ENCODE measurements around the gene ARHGEF19. TPM values are rescaled to one million over a fixed set of nuclear protein-coding genes. Genes with fewer than 3 reads are reported as not detected.

ARHGEF19 gene
- total and polyA plus RNA-seq, 2 of the 13 experiments (the other 11 are each of a cell fraction or from before 2014, with no cell fraction given): 1.7 to 1.8 TPM

DNA sequence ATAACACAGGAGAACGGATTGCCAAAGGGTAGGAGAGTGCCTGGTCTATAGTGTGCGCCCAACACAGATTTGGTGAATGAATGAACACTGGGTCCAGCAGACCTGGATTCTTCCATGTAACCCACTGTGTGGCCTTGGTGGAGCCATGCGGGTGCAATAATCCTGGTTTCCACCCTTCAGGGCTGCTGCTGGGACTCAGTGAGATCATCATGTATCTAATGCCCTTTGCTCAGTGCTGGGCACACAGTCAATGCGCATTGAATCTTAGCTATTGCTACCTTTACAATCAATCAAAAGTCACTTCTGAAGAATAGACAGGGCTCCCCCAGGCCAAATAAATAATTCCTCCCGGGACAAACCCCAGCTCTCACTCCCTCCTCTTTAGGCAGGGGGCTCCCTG, 50.7 kb downstream of the ARHGEF19 start:
- H3K27me3 ChIP-seq (ENCODE audit: control insufficient read depth in 1 of 2, insufficient read depth in 2 of 2, low read length in 2 of 2): no peaks in the 10 kb centered on the region
- no TSS peak for BruUV-seq (replicated peaks)
- POLR2A ChIA-PET: no interaction called here
- H3K4me3 ChIP-seq (replicated peaks in 1 of 3; ENCODE audit: insufficient read depth in 1 of 3, low read depth in 2 of 3, low read length in 3 of 3): no peak overlapping the region
- no peak for TF ChIP-seq ZNF782 (CRISPR knock-in tag; IDR thresholded peaks at IDR 0.05; ENCODE audit: borderline replicate concordance)
- TF ChIP-seq, protein P1, sequence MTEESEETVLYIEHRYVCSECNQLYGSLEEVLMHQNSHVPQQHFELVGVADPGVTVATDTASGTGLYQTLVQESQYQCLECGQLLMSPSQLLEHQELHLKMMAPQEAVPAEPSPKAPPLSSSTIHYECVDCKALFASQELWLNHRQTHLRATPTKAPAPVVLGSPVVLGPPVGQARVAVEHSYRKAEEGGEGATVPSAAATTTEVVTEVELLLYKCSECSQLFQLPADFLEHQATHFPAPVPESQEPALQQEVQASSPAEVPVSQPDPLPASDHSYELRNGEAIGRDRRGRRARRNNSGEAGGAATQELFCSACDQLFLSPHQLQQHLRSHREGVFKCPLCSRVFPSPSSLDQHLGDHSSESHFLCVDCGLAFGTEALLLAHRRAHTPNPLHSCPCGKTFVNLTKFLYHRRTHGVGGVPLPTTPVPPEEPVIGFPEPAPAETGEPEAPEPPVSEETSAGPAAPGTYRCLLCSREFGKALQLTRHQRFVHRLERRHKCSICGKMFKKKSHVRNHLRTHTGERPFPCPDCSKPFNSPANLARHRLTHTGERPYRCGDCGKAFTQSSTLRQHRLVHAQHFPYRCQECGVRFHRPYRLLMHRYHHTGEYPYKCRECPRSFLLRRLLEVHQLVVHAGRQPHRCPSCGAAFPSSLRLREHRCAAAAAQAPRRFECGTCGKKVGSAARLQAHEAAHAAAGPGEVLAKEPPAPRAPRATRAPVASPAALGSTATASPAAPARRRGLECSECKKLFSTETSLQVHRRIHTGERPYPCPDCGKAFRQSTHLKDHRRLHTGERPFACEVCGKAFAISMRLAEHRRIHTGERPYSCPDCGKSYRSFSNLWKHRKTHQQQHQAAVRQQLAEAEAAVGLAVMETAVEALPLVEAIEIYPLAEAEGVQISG (CRISPR knock-in tag; IDR thresholded peaks at IDR 0.05): no peak
- no peak for TF ChIP-seq CBFB (CRISPR knock-in tag; IDR thresholded peaks at IDR 0.05)
- TF ChIP-seq, protein P2, sequence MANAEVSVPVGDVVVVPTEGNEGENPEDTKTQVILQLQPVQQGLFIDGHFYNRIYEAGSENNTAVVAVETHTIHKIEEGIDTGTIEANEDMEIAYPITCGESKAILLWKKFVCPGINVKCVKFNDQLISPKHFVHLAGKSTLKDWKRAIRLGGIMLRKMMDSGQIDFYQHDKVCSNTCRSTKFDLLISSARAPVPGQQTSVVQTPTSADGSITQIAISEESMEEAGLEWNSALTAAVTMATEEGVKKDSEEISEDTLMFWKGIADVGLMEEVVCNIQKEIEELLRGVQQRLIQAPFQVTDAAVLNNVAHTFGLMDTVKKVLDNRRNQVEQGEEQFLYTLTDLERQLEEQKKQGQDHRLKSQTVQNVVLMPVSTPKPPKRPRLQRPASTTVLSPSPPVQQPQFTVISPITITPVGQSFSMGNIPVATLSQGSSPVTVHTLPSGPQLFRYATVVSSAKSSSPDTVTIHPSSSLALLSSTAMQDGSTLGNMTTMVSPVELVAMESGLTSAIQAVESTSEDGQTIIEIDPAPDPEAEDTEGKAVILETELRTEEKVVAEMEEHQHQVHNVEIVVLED (CRISPR knock-in tag; IDR thresholded peaks at IDR 0.05; ENCODE audit: borderline replicate concordance): no peak
- H3K9ac ChIP-seq (ENCODE audit: insufficient read depth, low read depth, low read length): no peak overlapping the region
- DNase-seq (ENCODE audit: low spot score) (no peak), FAIRE-seq (no peak), ATAC-seq (no peak)
- WGBS (ENCODE audit: low lambda C conversion rate): 94% methylated on average over 3 of the region's 5 CpGs
- peaks cover 49% of the 10 kb centered on the region for H3K4me1 ChIP-seq (ENCODE audit: insufficient read depth, low read length)
- in situ Hi-C loops (cut with HindIII; ENCODE audit: extremely low pct_ligation_motif_present, low pct_unique_long_range_greater_than_20kb): no loop called here
- peaks cover 2% of the 10 kb centered on the region for H3K79me2 ChIP-seq (ENCODE audit: insufficient read depth, low read length)
- no peaks in the 10 kb centered on the region for H3K9me3 ChIP-seq (ENCODE audit: low read length)
- no peaks in the 10 kb centered on the region for H4K20me1 ChIP-seq (ENCODE audit: insufficient read depth, low read length)
- CTCF ChIA-PET (ENCODE audit: low intra/inter-chr PET ratio, low total read pairs): no interaction called here
- no peak overlapping the region for H3K4me2 ChIP-seq (ENCODE audit: low read depth, low read length)
- H2AFZ ChIP-seq (ENCODE audit: low read length): no peak overlapping the region
- H3K27ac ChIP-seq (ENCODE audit: extremely low read length, insufficient read depth, low read length): no peak overlapping the region
- intact Hi-C loops (cut with micrococcal nuclease; ENCODE audit: unreplicated experiment): no loop called here
- H3K36me3 ChIP-seq (replicated peaks in 1 of 2; ENCODE audit: control insufficient read depth in 1 of 2, insufficient read depth in 2 of 2, low read length in 2 of 2): no peaks in the 10 kb centered on the region

All from HepG2 (cell line).